ENCODE data around the gene TIE1. TPM values are rescaled to one million over a fixed set of nuclear protein-coding genes. Genes with fewer than 3 reads are reported as not detected.

TIE1 gene
- total RNA-seq, 1 donor from 2014 or later: 48.5 TPM

DNA sequence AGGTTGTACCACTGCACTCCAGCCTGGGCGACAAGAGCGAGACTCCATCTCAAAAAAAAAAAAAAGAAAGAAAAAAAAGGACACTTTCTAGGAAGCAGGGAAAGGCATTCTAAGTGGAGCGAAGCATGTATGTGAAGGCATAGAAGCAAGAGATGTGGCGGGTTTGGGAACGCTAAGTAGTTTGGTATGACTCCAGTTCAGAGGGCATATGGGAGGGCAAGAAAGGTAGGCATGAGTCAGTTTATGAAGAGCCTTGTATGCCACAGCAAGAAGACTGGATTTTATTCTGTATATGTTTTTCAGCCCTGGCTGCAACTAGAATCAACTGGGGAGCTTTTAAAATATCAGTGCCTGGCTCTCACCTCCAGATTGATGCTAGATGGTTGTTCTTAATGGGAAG lies 71.4 kb downstream of the TIE1 start:
- Histone ChIP-seq H3K4me3 (no peak overlapping the region), H3K4me1 (peaks cover 20% of the 10 kb centered on the region), H3K36me3 (no peaks in the 10 kb centered on the region), H3K27me3 (ENCODE audit: low read depth) (no peaks in the 10 kb centered on the region), H3K9me3 (no peaks in the 10 kb centered on the region), H3K27ac (no peak overlapping the region)
- ATAC-seq (no peak), DNase-seq (no peak)
- intact Hi-C loops (cut with DNase I): no loop called here
- TF ChIP-seq, protein P1, sequence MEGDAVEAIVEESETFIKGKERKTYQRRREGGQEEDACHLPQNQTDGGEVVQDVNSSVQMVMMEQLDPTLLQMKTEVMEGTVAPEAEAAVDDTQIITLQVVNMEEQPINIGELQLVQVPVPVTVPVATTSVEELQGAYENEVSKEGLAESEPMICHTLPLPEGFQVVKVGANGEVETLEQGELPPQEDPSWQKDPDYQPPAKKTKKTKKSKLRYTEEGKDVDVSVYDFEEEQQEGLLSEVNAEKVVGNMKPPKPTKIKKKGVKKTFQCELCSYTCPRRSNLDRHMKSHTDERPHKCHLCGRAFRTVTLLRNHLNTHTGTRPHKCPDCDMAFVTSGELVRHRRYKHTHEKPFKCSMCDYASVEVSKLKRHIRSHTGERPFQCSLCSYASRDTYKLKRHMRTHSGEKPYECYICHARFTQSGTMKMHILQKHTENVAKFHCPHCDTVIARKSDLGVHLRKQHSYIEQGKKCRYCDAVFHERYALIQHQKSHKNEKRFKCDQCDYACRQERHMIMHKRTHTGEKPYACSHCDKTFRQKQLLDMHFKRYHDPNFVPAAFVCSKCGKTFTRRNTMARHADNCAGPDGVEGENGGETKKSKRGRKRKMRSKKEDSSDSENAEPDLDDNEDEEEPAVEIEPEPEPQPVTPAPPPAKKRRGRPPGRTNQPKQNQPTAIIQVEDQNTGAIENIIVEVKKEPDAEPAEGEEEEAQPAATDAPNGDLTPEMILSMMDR (IDR thresholded peaks at IDR 0.05): no peak

Small RNA genes within 50 kb of the gene (microRNA-seq; reads per million reads assigned to microRNA genes)
- 2.0 reads per million for gene MIR6734 (ENCODE audit: borderline number of aligned reads)

Other genes starting within 250 kb of the TIE1 start
- 29.3 TPM for gene EBNA1BP2, start 128.7 kb upstream of the TIE1 start, total RNA-seq
- 4.1 TPM for gene CFAP57, start 128.7 kb upstream of the TIE1 start, total RNA-seq
- gene TMEM125, start 31.0 kb upstream of the TIE1 start, total RNA-seq: 197 TPM
- gene C1orf210, start 15.4 kb upstream of the TIE1 start, total RNA-seq: 19.1 TPM
- 0.65 TPM for gene MPL, start 36.8 kb downstream of the TIE1 start, total RNA-seq
- 2.4 TPM for gene CDC20, start 58.0 kb downstream of the TIE1 start, total RNA-seq
- 99.8 TPM for gene ELOVL1, start 67.0 kb downstream of the TIE1 start, total RNA-seq
- 35.4 TPM for gene MED8, start 88.8 kb downstream of the TIE1 start, total RNA-seq
- gene SZT2, start 88.9 kb downstream of the TIE1 start, total RNA-seq: 71.5 TPM
- gene HYI, start 152.9 kb downstream of the TIE1 start, total RNA-seq: 67.7 TPM
- 176 TPM for gene PTPRF, start 229.9 kb downstream of the TIE1 start, total RNA-seq